Measurements from ENCODE around the gene AGBL1.

AGBL1 gene

GRCh38 chr15:86247249-86247955 is 167.7 kb downstream of the AGBL1 start:
- DNase-seq: no peak

GRCh38 chr15:86255247-86255646 is 175.6 kb downstream of the AGBL1 start:
- DNase-seq: no peak

- DNase-seq: no peak
Measured at GRCh38 chr15:86256628-86257027, 177.0 kb downstream of the AGBL1 start.

- DNase-seq: no peak
Measured at GRCh38 chr15:86259589-86259988, 179.9 kb downstream of the AGBL1 start.

GRCh38 chr15:86263230-86263629 is 183.6 kb downstream of the AGBL1 start:
- DNase-seq: no peak

GRCh38 chr15:86266896-86267484 is 187.3 kb downstream of the AGBL1 start:
- DNase-seq: no peak

GRCh38 chr15:86267892-86268291 is 188.2 kb downstream of the AGBL1 start:
- DNase-seq: no peak

- DNase-seq: no peak
Measured at GRCh38 chr15:86268558-86268957, 188.9 kb downstream of the AGBL1 start.

- no peak for DNase-seq
Measured at GRCh38 chr15:86273309-86273708, 193.6 kb downstream of the AGBL1 start.

- no peak for DNase-seq
Measured at GRCh38 chr15:86275361-86275760, 195.7 kb downstream of the AGBL1 start.

- DNase-seq: no peak
Measured at GRCh38 chr15:86278586-86278985, 198.9 kb downstream of the AGBL1 start.

GRCh38 chr15:86284635-86285034 is 205.0 kb downstream of the AGBL1 start:
- no peak for DNase-seq

- DNase-seq: no peak
Measured at GRCh38 chr15:86295511-86295910, 215.8 kb downstream of the AGBL1 start.

- DNase-seq: no peak
Measured at GRCh38 chr15:86296769-86297168, 217.1 kb downstream of the AGBL1 start.

GRCh38 chr15:86300390-86301125 is 220.9 kb downstream of the AGBL1 start:
- DNase-seq: peak; percentile 33

- no peak for DNase-seq
Measured at GRCh38 chr15:86311568-86312280, 232.1 kb downstream of the AGBL1 start.

- DNase-seq: no peak
Measured at GRCh38 chr15:86312486-86312885, 232.8 kb downstream of the AGBL1 start.

- DNase-seq: no peak
Measured at GRCh38 chr15:86316216-86316615, 236.5 kb downstream of the AGBL1 start.

- peak; percentile 26 for DNase-seq
Measured at GRCh38 chr15:86316726-86317383, 237.2 kb downstream of the AGBL1 start.

GRCh38 chr15:86317384-86317740 is 237.7 kb downstream of the AGBL1 start:
- peak; percentile 51 for DNase-seq

GRCh38 chr15:86322629-86323028 is 243.0 kb downstream of the AGBL1 start:
- peak; percentile 26 for DNase-seq

- DNase-seq: no peak
Measured at GRCh38 chr15:86327230-86327865, 247.7 kb downstream of the AGBL1 start.
